HG03025 (cell line): Measurements from ENCODE around the gene NSL1.
A peak's percentile ranks its signal among the peaks of the same experiment; 100 is the strongest.
"Not testable (repeated sequence)": the region's sequence is repeated elsewhere in the genome, so short reads cannot be mapped to it uniquely, and the experiment has no call there.

Experiments
- ATAC-seq: cut with Tn5 transposase; IDR thresholded peaks from one replicate; pipeline ENCODE4 v1.9.1; 2021; ENCODE audit warnings: mild to moderate bottlenecking, moderate library complexity; ENCODE audit not compliant: unreplicated experiment, low FRiP score

The NSL1 gene

DNA sequence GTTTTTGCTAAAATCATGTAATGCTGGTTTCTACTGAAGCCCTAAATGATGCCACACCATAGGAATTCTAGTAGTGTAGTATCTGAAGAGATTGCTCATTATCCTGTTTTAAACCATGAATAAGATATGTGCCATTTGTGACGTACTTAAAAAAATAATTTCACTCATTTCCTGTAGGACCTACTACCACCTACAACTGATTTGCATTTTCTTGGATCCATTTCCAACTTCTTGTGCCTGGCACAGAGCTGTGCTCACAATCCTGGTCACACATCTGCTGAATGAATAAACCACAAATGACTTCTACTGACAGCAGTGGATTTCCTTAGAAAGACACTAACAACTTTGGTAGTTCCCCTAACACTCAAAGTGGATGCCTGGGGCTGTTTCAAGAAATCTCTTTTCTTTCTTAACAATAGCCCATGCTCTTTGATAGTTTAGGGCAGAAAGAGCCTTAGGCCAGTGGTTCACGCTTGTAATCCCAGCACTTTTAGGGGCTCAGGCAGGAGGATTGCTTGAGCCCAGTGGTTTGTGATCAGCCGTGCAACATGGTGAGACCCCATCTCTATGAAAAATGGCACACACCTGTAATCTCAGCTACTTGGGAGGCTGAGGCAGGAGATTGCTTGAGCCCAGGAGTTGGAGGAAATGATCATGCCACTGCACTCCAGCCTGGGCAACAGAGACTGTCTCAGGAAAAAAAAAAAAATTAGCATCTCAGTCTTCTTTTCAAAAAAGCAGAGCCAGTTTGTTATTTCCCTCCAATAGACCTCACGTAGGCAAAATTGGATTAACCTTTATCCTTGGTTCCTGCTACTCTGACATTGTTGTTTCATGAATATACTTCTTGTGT, 78.9 kb downstream of the NSL1 start:
- no peak for ATAC-seq

DNA sequence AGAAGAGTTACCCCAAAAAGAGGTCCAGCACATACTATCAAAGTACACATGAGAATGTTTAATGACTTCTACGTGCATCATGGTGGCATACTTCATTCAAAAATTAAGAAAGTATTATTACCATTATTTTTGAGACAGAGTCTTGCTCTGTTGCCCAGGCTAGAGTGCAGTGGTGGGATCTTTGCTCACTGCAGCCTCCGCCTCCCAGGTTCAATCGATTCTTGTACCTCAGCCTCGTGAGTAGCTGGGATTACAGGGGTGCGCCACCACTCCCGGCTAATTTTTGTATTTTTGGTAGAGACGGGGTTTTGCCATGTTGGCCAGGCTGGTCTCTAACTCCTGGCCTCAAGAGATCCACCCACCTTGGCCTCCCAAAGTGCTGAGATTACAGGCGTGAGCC, 79.6 kb downstream of the NSL1 start:
- ATAC-seq = not testable (repeated sequence)

DNA sequence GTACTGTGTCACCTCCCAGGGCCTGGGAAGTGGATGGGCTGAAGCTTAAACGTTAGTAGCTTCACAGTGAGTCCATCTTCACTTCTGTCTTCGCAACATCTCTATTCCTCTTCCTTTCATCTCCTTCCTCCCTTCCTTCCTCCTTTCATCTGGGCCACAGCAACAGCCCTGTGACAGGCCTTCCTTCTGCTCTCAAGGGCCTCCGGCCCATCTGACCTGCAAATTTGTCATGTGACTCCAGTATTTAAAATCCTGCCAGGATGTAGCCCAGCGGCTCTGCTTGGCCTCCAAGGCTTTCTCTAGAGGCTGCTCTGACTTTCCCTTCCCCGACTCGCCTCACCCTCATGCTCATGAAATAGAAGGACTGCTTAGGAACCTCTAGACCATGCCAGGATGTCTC, 81.0 kb downstream of the NSL1 start:
- no peak for ATAC-seq

DNA sequence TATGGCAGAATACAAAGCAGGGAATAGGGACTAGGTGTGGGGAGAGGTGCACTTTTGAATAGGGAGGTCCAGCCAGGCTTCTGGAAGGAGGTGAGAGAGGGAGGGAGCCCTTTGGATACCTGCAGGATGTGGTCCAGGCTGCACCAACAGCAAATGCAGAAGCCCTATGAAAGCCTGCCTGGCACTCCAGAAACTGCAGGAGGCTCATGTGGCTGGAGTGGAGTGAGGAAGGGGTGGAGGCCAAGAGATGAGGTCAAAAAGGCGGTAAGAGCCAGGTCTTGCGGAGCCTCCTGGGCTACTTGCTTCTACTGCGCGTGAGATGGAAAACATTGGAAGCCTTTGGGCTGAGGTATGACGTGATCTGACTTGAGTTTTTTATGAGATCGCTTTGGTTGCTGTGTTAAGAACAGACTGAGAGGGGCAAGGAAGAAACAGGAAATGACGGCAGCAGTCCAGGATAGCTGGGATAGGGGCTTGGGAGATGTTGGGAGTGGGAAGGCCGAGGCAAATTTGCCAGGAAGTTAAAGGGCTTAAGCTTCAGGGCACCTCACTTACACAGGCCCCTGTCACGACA, 87.5 kb downstream of the NSL1 start:
- no peak for ATAC-seq

GRCh38 chr1:212702672-212703071, 88.9 kb downstream of the NSL1 start:
- ATAC-seq = no peak

DNA sequence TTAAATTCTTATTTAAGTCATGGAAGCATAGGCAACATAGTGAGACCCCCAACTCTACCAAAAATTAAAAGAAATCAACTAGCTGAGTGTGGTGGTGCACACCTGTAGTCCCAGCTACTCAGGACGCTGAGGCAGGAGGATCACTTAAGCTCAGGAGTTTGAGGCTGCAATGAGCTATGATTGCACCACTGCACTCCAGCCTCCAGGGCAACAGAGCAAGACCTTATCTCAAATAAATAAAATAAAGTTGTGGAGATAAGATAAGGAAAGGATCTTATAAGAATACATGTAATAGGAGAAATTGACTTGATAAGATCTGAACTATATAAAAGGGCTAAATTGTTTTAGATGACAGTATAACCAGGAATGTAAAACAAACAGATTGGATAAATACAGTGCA, 89.7 kb downstream of the NSL1 start:
- ATAC-seq = no peak

DNA sequence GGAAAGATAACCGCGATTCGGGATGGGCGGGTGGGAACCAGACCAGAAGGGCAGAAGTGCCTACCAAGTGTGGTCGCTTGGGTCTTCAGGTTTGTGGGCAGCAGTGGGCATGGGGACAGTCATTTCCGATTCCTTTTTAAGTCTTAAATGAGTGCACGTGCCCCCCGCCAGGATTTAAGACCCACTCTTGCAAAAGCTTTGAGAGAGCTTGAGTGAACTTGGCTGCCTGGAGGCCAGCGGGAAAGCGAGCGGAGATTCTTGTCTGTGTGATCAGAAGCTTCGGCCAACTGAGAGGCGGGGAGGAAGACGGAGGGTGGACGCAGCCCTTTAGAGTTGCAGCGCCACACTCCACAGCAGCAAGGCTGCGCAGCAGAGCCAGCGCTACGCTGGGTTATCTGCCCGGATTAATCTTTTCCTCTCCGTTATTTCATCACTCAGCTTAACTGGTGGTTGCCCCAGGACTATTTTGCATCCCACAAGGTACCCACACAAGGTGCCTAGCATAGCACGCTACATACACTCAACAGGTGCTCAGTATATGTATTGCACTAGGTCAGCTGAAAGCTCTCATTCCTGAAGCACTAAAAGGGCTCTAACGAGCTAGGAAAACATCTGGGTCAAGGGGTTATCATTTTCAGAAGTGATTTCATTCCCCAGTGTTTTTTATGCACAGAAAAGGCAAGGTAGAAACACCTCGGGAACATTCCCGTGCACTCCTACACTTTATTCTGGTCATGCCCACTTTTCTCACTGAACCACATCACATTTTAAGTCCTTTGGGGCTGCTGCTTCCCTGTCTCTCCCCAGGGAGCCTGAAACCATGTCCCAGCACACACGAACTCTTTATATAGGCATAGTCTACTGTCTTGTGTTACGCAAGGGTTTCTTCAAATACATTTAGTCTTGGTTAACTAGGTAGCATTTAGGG, 90.4 kb downstream of the NSL1 start:
- ATAC-seq = no peak

DNA sequence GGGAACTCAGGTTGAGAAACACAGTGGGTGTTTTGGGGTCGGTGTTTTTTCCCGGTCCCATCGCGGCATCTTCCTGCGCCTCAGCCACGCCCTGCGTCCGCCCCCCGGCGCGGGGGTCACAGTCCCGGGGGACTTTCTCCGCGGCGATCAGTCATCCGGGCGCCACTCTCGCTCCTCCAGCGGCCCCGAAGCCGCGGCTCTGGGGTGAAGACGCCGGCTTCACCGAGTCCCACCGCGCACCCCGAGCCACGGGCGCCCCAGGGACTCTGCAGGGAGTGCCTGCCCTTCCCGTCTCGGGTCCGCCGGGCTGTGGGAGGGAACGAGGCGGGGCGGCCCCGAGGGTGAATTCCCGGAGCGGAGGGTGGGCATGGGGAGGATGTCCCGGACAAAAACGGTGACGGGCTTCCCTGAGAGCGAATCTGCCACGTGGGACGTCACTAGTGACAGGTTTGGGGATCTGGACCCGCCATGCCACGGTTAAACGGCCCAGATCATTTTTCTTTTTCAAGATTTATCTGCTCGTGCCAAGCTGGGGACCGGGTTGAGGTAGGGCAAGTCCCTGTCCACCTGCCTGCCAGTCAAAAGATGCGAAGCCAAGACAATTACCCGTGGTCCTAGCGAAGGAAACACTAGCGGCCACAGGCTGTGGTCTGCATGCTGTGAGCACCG, 91.2 kb downstream of the NSL1 start:
- peak; percentile 33 for ATAC-seq

DNA sequence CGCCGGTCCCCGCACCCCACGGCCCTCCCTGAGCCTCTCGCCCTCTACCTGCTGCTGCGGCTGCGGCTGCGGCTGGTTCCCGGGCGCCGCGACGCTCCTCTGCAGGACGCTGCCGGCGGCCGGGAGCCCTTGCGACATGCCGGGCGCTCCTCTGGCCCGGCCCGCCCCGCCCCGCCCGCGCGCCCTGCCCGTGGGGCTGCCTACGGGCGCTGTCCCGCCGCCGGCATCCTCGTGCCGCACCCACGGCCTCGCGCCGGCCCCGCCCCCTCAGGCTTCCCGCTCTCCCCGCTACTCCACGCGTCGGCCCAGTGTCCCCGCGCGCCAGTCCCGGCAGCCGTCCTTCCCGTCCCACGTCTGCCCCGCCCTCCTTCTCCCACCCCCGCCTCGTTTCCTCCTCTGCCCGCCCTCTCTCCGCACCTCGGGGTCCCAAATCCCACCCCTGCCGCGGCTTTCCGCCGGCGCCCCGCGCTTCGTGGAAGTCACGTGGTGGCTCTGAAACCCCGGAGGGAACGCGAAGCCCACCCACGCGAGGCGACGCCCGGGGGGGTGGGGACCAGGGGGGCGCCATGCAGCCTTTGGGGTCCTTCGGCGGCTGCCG, 91.9 kb downstream of the NSL1 start, which contains the start of gene BATF3:
Gene BATF3, minus strand, starts transcription at position 216 of the 598 bp plus-strand sequence. Its CDS starts 78 bp downstream, at position 138.
- peak; percentile 35 for ATAC-seq

DNA sequence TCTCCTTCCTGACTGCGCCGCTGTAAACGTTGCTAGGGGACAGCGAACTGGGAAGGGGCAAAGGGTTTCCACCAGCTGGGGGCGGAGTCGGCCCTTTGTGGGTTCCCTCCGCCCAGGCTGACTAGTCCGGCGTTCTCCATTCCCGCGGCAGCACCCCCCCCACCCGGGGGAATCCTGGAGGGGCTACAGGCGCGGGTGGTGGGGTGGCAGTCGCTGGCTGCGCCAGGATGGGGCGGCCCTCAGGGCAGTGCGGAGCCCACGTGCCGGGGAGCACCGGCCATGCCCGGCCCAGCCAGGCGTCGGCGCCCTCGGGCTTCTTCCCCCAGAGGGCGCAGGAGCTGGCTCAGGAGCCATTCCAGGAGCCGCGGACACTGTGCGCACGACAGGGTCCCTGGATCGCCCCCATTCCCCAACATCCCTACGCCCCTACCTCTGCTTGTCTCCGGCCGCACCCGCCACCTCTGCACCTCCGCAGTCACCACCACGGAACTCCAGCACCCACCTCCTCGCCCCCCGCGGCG, 92.4 kb downstream of the NSL1 start:
- ATAC-seq = peak; percentile 42

DNA sequence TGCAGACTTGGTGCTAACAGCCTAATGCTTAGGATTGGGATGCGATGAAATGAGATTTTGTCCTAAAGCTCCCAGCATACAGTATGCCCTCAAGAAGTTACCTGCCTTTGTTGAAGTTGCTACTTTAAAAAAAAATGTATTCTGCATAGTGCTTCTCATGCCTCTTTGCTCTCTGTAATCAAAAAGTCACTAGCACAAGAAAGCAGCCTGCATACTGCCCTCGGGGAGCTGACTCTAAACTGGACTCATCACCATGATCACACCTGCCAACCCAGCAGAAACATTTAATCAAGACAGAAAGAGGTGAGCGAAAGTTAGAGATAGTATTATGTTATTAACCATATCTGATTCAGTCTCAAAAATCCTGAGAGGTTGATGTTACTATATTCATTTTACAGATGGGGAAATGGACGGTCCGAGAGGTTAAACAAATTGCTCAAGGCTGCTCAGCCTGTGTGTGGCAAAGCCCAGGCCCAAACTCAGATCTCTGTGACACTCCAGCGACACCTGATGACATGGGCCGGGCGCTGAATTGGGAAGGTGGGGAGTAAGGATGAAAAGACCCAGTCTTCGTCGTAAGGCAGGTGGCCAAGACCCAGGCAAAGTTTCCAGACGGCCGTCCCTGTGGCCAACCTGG, 93.0 kb downstream of the NSL1 start:
- peak; percentile 1 for ATAC-seq

GRCh38 chr1:212696721-212697331, 94.8 kb downstream of the NSL1 start:
- ATAC-seq = no peak

DNA sequence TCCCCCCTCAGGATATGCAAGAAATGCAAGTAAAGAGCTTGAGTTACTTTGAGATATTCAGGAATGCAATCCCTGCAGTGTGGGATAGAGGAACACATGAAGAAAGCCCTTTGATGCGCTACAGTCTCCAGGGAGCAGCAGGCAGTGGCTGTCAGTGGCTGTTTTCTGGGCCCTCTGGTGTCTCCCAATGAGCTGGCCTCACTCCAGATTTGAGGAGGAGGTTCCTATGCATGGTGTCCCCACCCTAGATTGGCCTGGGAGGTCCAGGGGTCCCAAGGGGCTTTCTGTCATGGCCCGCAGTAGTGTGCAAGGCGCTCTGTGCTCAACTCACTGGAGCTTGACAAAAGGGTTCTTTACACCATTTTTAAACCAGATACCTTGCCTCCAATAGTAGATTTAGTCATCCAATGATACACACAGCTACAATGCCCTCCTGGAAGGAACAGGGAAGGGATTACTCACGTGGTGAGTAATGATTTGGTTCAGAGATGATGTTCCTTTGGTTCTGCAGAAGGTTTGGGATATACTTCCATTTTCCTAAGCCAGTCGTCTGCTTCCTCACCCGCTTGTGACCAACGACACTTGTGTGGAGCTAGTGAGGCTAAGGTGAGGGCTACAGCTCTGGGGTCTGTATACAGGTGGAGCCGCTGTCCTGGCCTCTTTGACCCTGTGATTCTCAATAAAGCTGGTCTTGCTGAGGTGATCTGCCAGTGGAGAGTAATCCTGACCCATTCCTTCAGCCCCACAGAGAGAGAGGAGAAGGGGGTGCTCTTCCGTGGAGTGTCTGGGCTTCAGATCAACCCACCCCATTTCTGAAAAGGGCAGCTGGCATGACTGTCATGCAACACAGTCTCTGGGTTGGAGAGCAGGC, 98.6 kb downstream of the NSL1 start:
- no peak for ATAC-seq

DNA sequence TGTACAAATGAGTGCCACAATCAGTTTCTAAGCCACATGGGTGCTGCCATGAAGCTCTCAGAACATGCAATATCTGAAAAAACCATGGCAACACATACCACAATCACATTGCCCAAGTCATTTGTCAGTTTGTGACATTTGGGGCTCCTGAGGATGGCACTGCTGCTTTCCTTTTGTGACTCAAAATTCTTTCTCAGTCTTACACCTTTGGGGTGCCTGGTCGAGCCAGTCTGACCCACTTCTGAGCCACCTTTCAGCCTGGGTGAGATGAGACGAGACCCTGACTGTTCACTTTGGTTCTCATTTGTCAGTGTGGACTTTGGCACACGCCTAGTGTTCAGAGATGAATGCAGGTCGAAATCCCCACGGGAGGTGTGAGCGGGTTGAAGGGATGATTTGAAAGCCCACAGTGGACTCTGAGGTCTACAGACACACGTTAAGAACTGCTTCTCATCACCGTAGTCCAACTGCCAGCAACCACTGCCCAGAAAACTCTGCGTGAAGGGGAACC, 100.0 kb downstream of the NSL1 start:
- no peak for ATAC-seq

- no peak for ATAC-seq
Measured at GRCh38 chr1:212690816-212691403, 100.7 kb downstream of the NSL1 start.

- ATAC-seq = no peak
Measured at GRCh38 chr1:212689758-212690529, 101.6 kb downstream of the NSL1 start.
